ENCODE data around the gene FFAR3. TPM values are rescaled to one million over a fixed set of nuclear protein-coding genes. Genes with fewer than 3 reads are reported as not detected.

FFAR3 gene
- total and polyA plus RNA-seq, 9 of the 15 experiments (the other 6 are each of a cell fraction or from before 2014, with no cell fraction given), result not detected

GRCh38 chr19:35320065-35320713 lies 38.1 kb upstream of the FFAR3 start:
- no peak overlapping the region for H3K4me3 ChIP-seq
- WGBS (ENCODE audit: insufficient coverage, low coverage, missing lambda C conversion rate), result 80% methylated on average over 11 of the region's 12 CpGs

More at GRCh38 chr19:35320065-35320713, 38.1 kb upstream of the FFAR3 start:
- CTCF ChIA-PET (ENCODE audit: low intra/inter-chr PET ratio), result no interaction called here
- Histone ChIP-seq H3K9ac (ENCODE audit: insufficient read depth in 1 of 2, low read depth in 2 of 2, low read length in 2 of 2) (peak overlapping the region in 1 of 2 experiments; percentile 8; a peak in 1 of 4 replicates), H3K4me1 (replicated peaks in 1 of 2; ENCODE audit: control insufficient read depth in 2 of 2, insufficient read depth in 2 of 2, low read length in 2 of 2) (peaks cover 37% of the 10 kb centered on the region in 2 experiments), H3K9me1 (ENCODE audit: control insufficient read depth, insufficient read depth, low read length) (no peaks in the 10 kb centered on the region), H3K27me3 (ENCODE audit: control insufficient read depth in 2 of 2, insufficient read depth in 2 of 2, low read length in 2 of 2) (no peaks in the 10 kb centered on the region), H3K27ac (ENCODE audit: extremely low read depth, low read depth, low read length) (no peak overlapping the region; the same call in 2 of the 3 replicates), H4K20me1 (replicated peaks; ENCODE audit: control insufficient read depth, insufficient read depth, low read length) (no peaks in the 10 kb centered on the region), H3K4me2 (ENCODE audit: insufficient read depth, low read length) (no peak overlapping the region), H3K9me3 (replicated peaks; ENCODE audit: control insufficient read depth, insufficient read depth, low read depth, low read length) (peaks cover 3% of the 10 kb centered on the region; the same call in 1 of the 2 replicates), H3K36me3 (ENCODE audit: control insufficient read depth, insufficient read depth, low read length) (no peaks in the 10 kb centered on the region; the same call in 2 of the 3 replicates), H3K79me2 (ENCODE audit: control insufficient read depth, insufficient read depth, low read length) (no peaks in the 10 kb centered on the region), H2AFZ (ENCODE audit: low read depth, low read length) (peak overlapping the region; percentile 52)
- intact Hi-C loops (cut with micrococcal nuclease), result no loop called here
- no peak for FAIRE-seq
- BruUV-seq (replicated peaks), result no TSS peak
- TF ChIP-seq RHOXF2B (CRISPR knock-in tag; conservative IDR thresholded peaks at IDR 0.05) (no peak), ELF1 (tag; IDR thresholded peaks at IDR 0.05) (no peak), ZKSCAN8 (CRISPR knock-in tag; IDR thresholded peaks at IDR 0.05) (no peak), POLR2AphosphoS5 (IDR thresholded peaks at IDR 0.05; ENCODE audit: control insufficient read depth, insufficient read depth, low read depth, low read length) (no peak), NFATC3 (IDR thresholded peaks at IDR 0.05) (no peak), MLLT1 (IDR thresholded peaks at IDR 0.05) (no peak), EP400 (IDR thresholded peaks at IDR 0.05) (no peak)
- TF ChIP-seq, protein P1, sequence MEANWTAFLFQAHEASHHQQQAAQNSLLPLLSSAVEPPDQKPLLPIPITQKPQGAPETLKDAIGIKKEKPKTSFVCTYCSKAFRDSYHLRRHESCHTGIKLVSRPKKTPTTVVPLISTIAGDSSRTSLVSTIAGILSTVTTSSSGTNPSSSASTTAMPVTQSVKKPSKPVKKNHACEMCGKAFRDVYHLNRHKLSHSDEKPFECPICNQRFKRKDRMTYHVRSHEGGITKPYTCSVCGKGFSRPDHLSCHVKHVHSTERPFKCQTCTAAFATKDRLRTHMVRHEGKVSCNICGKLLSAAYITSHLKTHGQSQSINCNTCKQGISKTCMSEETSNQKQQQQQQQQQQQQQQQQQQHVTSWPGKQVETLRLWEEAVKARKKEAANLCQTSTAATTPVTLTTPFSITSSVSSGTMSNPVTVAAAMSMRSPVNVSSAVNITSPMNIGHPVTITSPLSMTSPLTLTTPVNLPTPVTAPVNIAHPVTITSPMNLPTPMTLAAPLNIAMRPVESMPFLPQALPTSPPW (CRISPR knock-in tag; IDR thresholded peaks at IDR 0.05), result no peak
- ATAC-seq, result no peak
- DNase-seq (ENCODE audit: extremely low read depth in 1 of 4, low spot score in 3 of 4), result peak in 1 of 4 experiments; percentile 5
- POLR2A ChIA-PET, result interaction anchor here (0.5 to 1.4 kb wide), 6 partner anchors 8 to 68 kb away, joined by 3 to 5 read pairs (median 4); no protein-coding TSS in a partner anchor
- in situ Hi-C loops (cut with MboI), result no loop called here
